GM23338 (cell line): ENCODE results near the gene FNDC3B. TPM values are rescaled to one million over a fixed set of nuclear protein-coding genes. Genes with fewer than 3 reads are reported as not detected.

Experiments
- ATAC-seq: fragments of 200-7000 bp; cut with Tn5 transposase; 3 replicates; pipeline ENCODE4 v1.9.1; 2020
- DNase-seq: peaks from one replicate; pipeline ENCODE4 v3.0.0-alpha.2; 2015; ENCODE audit warnings: low spot score
- H2AFZ ChIP-seq: fragments of 200-600 bp; sonication (generic); 2 replicates; pipeline ENCODE4 v1.8.0; 2016; ENCODE audit warnings: antibody characterized with exemption, mild to moderate bottlenecking, moderate library complexity
- H3F3A ChIP-seq: fragments of 200-600 bp; sonication (generic); replicated peaks from 2 replicates; pipeline ENCODE4 v1.8.0; 2017; ENCODE audit warnings: antibody characterized with exemption, mixed run types, low read depth
- H3K27ac ChIP-seq: fragments of 200-600 bp; sonication (generic); 2 replicates; pipeline ENCODE4 v1.6.1; 2016; ENCODE audit warnings: low read depth
- H3K27me3 ChIP-seq: fragments of 200-600 bp; sonication (generic); 2 replicates; pipeline ENCODE4 v1.8.0; 2016; ENCODE audit warnings: mild to moderate bottlenecking, mixed run types, moderate library complexity; ENCODE audit not compliant: insufficient read depth
- H3K36me3 ChIP-seq: fragments of 200-600 bp; sonication (generic); 2 replicates; pipeline ENCODE4 v1.8.0; 2016; ENCODE audit warnings: mild to moderate bottlenecking; ENCODE audit not compliant: insufficient read depth
- H3K4me1 ChIP-seq: fragments of 200-600 bp; sonication (generic); 2 replicates; pipeline ENCODE4 v1.8.0; 2016; ENCODE audit warnings: mild to moderate bottlenecking, moderate library complexity; ENCODE audit not compliant: insufficient read depth
- H3K4me2 ChIP-seq: fragments of 200-600 bp; sonication (generic); 2 replicates; pipeline ENCODE4 v1.7.1; 2017; ENCODE audit warnings: mixed run types
- H3K4me3 ChIP-seq: fragments of 200-600 bp; sonication (generic); 2 replicates; pipeline ENCODE4 v1.6.1; 2016; ENCODE audit warnings: mixed run types
- H3K79me2 ChIP-seq: fragments of 200-600 bp; sonication (generic); replicated peaks from 2 replicates; pipeline ENCODE4 v1.8.0; 2017; ENCODE audit warnings: mild to moderate bottlenecking; ENCODE audit not compliant: insufficient read depth
- H3K9me2 ChIP-seq: fragments of 200-600 bp; sonication (generic); 2 replicates; pipeline ENCODE4 v1.8.0; 2017; ENCODE audit not compliant: insufficient read depth
- H4K20me1 ChIP-seq: fragments of 200-600 bp; sonication (generic); replicated peaks from 2 replicates; pipeline ENCODE4 v1.8.0; 2017; ENCODE audit warnings: mild to moderate bottlenecking; ENCODE audit not compliant: insufficient read depth
- H3K27ac Mint-ChIP-seq: 2 replicates; pipeline ENCODE4 v1.8.0; 2020; ENCODE audit warnings: inconsistent platforms, mild to moderate bottlenecking, moderate library complexity, mixed read lengths
- H3K27me3 Mint-ChIP-seq: 3 replicates; pipeline ENCODE4 v1.8.0; 2022; ENCODE audit warnings: low read depth, mild to moderate bottlenecking, moderate library complexity, mixed read lengths, inconsistent platforms; ENCODE audit not compliant: insufficient read depth, poor library complexity
- H3K36me3 Mint-ChIP-seq: 3 replicates; pipeline ENCODE4 v1.8.0; 2021; ENCODE audit warnings: low read depth, mild to moderate bottlenecking, inconsistent platforms, moderate library complexity, mixed read lengths
- H3K4me1 Mint-ChIP-seq: 3 replicates; pipeline ENCODE4 v1.8.0; 2020; ENCODE audit warnings: mild to moderate bottlenecking, inconsistent platforms, mixed read lengths
- H3K4me3 Mint-ChIP-seq: 3 replicates; pipeline ENCODE4 v1.8.0; 2021; ENCODE audit warnings: moderate library complexity, mild to moderate bottlenecking, inconsistent platforms, mixed read lengths
- H3K9me3 Mint-ChIP-seq: 3 replicates; pipeline ENCODE4 v1.8.0; 2020; ENCODE audit warnings: moderate library complexity, mild to moderate bottlenecking, inconsistent platforms, mixed read lengths
- CREB1 ChIP-seq: fragments of 250-450 bp; sonication (Bioruptor Pico); IDR thresholded peaks from 2 replicates; pipeline ENCODE4 v1.5.0; 2020; ENCODE audit warnings: low read depth, mild to moderate bottlenecking, moderate library complexity
- EZH2 ChIP-seq: fragments of 200-600 bp; sonication (generic); IDR thresholded peaks from one replicate; pipeline ENCODE4 v1.8.0; 2017; ENCODE audit warnings: antibody characterized with exemption, mild to moderate bottlenecking, low read depth; ENCODE audit not compliant: unreplicated experiment
- JUNB ChIP-seq: IDR thresholded peaks from one replicate; pipeline ENCODE4 v1.6.1; 2016; ENCODE audit warnings: antibody characterized with exemption; ENCODE audit not compliant: unreplicated experiment
- POLR2AphosphoS5 ChIP-seq: IDR thresholded peaks from 2 replicates; pipeline ENCODE4 v1.6.1; 2016; ENCODE audit warnings: antibody characterized with exemption, low read depth
- STAT1 ChIP-seq: IDR thresholded peaks from one replicate; pipeline ENCODE4 v1.6.1; 2016; ENCODE audit warnings: antibody characterized with exemption; ENCODE audit not compliant: unreplicated experiment
- ZNF331 ChIP-seq: fragments of 250-450 bp; sonication (Bioruptor Pico); IDR thresholded peaks from 2 replicates; pipeline ENCODE4 v1.5.0; 2020; ENCODE audit warnings: low read depth, mild to moderate bottlenecking, moderate library complexity
- ZNF462 ChIP-seq: fragments of 250-450 bp; sonication (Bioruptor Pico); IDR thresholded peaks from 2 replicates; pipeline ENCODE4 v1.5.0; 2020; ENCODE audit warnings: mild to moderate bottlenecking, moderate library complexity
- polyA plus RNA-seq: library from polyadenylated mRNA; unstranded; fragments of >200 nt; fragmentation: Nextera tagmentation; extraction: Ambion mirVana; gene quantifications from 2 replicates; pipeline ENCODE4 v1.2.1, GENCODE V29; 2016
- total RNA-seq: library from RNA; depleted of rRNA; stranded (reverse); fragments of >200 nt; shearing (Covaris generic); gene quantifications from 2 replicates; pipeline ENCODE4 v1.2.3, GENCODE V29; 2014
- TF ChIP-seq, protein P1 (sequence below): IDR thresholded peaks from 2 replicates; pipeline ENCODE4 v1.6.1; 2016; ENCODE audit warnings: antibody characterized with exemption

The FNDC3B gene
- total and polyA plus RNA-seq, 2 experiments from 2014 or later, result 19.1 to 55.4 TPM

GRCh38 chr3:172321035-172321434 is 281.7 kb downstream of the FNDC3B start (continued):
- TF ChIP-seq ZNF462 (no peak), EZH2 (no peak), STAT1 (no peak), POLR2AphosphoS5 (no peak)

DNA sequence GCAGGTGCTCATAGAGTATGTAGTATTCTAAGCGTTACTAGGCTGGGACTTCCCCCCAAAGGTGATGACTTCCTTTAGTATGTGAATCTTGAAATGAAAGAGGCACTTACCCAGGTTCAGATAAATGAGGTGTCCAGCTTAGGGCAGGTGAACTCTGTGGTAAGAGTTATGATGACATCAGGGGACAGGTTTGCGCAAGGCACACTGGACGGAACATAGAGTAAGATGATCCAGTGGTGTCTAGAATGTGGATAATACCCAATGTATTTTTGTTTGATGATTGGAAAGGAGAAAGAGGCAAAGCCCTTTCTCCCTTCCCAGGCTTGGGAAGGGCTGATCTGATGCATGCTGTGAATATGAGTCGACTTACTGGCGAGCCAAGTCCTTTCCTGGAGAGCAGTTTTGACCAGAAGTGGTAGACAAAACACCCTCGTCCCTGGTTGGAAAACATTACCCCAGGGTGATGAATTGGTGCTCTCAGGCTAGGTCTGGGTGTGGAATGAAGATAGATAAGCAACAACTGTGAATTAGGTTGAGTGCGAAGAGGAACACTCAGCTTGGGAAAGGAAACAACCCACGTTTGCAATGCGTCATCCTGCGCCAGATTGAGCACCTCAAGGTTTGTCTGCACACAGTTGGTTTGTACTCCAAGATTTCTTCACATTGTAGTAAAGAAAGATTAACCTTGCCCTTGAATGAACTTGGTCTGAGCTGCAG is 284.7 kb downstream of the FNDC3B start:
- no peaks in the 10 kb centered on the region for H3K79me2 ChIP-seq
- Mint-ChIP-seq H3K36me3 (peaks cover 19% of the 10 kb centered on the region), H3K27me3 (peaks cover 4% of the 10 kb centered on the region), H3K4me3 (no peak overlapping the region), H3K4me1 (no peaks in the 10 kb centered on the region), H3K9me3 (no peaks in the 10 kb centered on the region; the same call in 2 of the 3 replicates), H3K27ac (peak overlapping the region; percentile 73)
- H3K4me2 ChIP-seq, result no peak overlapping the region
- no peaks in the 10 kb centered on the region for H4K20me1 ChIP-seq
- H3F3A ChIP-seq, result no peaks in the 10 kb centered on the region
- no peak overlapping the region for H3K27ac ChIP-seq
- ATAC-seq, result no peak
- H3K4me3 ChIP-seq, result no peak overlapping the region
- no peak for DNase-seq
- H3K27me3 ChIP-seq, result no peaks in the 10 kb centered on the region
- no peaks in the 10 kb centered on the region for H3K9me2 ChIP-seq
- H2AFZ ChIP-seq, result no peak overlapping the region
- no peaks in the 10 kb centered on the region for H3K4me1 ChIP-seq
- peaks cover 9% of the 10 kb centered on the region; the same call in 1 of the 2 replicates for H3K36me3 ChIP-seq
- no peak for TF ChIP-seq ZNF331 (CRISPR knock-in tag)
- TF ChIP-seq ZNF462, result no peak
- TF ChIP-seq STAT1, result no peak
- TF ChIP-seq JUNB, result no peak
- TF ChIP-seq CREB1 (CRISPR knock-in tag), result no peak
- TF ChIP-seq, protein P1, sequence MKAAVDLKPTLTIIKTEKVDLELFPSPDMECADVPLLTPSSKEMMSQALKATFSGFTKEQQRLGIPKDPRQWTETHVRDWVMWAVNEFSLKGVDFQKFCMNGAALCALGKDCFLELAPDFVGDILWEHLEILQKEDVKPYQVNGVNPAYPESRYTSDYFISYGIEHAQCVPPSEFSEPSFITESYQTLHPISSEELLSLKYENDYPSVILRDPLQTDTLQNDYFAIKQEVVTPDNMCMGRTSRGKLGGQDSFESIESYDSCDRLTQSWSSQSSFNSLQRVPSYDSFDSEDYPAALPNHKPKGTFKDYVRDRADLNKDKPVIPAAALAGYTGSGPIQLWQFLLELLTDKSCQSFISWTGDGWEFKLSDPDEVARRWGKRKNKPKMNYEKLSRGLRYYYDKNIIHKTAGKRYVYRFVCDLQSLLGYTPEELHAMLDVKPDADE, result no peak
